ENCODE results near the gene DNAJA2. TPM values are rescaled to one million over a fixed set of nuclear protein-coding genes. Genes with fewer than 3 reads are reported as not detected.

DNAJA2 gene
- total and polyA plus RNA-seq, 2 of the 8 experiments (the other 6 are each of a cell fraction or from before 2014, with no cell fraction given): 9.4 to 93.8 TPM

DNA sequence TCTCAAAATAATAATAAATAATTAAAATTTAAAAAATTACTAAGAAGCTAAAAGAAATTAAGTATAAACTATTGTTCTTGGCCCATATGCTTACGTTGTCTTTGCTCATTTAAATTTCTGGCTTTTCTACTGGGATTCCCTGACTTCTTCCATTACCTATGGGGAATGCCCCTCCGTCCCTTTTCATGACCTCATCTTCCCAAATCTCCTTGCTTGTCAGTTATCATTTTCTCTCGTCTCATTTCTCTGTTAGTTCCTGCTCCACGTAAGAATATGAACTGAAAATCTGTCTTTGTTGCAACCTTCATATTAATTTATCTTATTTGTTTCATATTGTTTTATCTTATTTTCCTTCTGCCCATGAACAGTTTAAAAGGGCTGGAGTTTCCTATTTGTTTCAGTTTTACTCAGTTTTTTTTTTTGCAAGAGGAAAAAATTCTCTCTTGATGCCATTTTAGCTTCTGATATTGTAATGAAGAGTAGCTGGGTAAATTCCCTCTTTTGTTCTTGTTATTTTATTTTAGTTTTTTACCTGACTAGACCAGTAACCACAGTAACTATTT lies 2.5 kb upstream of the DNAJA2 start:
- ChIA-PET CTCF (ENCODE audit: partially characterized antibody) (interaction anchor here (0.9 to 1.0 kb wide), 2 partner anchors 43 to 122 kb away, joined by 3 to 4 read pairs; no protein-coding TSS in a partner anchor), POLR2A (ENCODE audit: partially characterized antibody) (no interaction called here)
- Histone ChIP-seq H2BK120ac (replicated peaks; ENCODE audit: low read depth, low read length) (no peak overlapping the region), H2AFZ (ENCODE audit: low read length) (no peak overlapping the region), H3K36me3 (ENCODE audit: control insufficient read depth in 2 of 4, insufficient read depth in 4 of 4, low read length in 3 of 4) (peaks cover 0 to 14% (median 2%) of the 10 kb centered on the region in 4 experiments; a peak in 2 of 8 replicates), H2BK20ac (ENCODE audit: low read length) (no peak overlapping the region), H3K4ac (replicated peaks; ENCODE audit: insufficient read length, low read depth, low read length) (no peak overlapping the region), H2BK12ac (ENCODE audit: low read depth, low read length) (no peak overlapping the region), H3K23ac (ENCODE audit: insufficient read length) (no peak overlapping the region), H2BK15ac (ENCODE audit: low read length) (no peak overlapping the region), H3K79me1 (ENCODE audit: low read depth, low read length) (peaks cover 4% of the 10 kb centered on the region; the same call in 1 of the 2 replicates), H3K27me3 (replicated peaks in 1 of 4; ENCODE audit: control insufficient read depth in 3 of 4, extremely low read depth in 1 of 4, insufficient read depth in 3 of 4, low read length in 3 of 4) (no peaks in the 10 kb centered on the region), H4K8ac (ENCODE audit: extremely low read depth, insufficient read depth, low read length) (no peak overlapping the region), H3K9me3 (ENCODE audit: insufficient read depth in 2 of 2, low read depth in 1 of 2, low read length in 1 of 2) (no peaks in the 10 kb centered on the region), H3K56ac (replicated peaks; ENCODE audit: insufficient read length, low read depth, low read length) (no peak overlapping the region), H3K27ac (ENCODE audit: low read depth, low read length) (no peak overlapping the region), H3K14ac (ENCODE audit: insufficient read length) (no peak overlapping the region), H3K4me3 (ENCODE audit: extremely low read depth in 1 of 4, insufficient read depth in 2 of 4, low read depth in 3 of 4, low read length in 4 of 4) (no peak overlapping the region), H3K4me2 (ENCODE audit: insufficient read depth in 1 of 2, low read depth in 2 of 2, low read length in 2 of 2) (no peak overlapping the region), H3K23me2 (ENCODE audit: low read depth, low read length) (peaks cover 5% of the 10 kb centered on the region), H3K9ac (replicated peaks in 1 of 4; ENCODE audit: extremely low read depth in 1 of 4, low read depth in 3 of 4, low read length in 3 of 4) (no peak overlapping the region), H2BK5ac (ENCODE audit: low read depth, low read length) (no peak overlapping the region), H3K4me1 (replicated peaks in 1 of 4; ENCODE audit: control insufficient read depth in 3 of 4, insufficient read depth in 4 of 4, low read length in 3 of 4) (peaks cover 2 to 12% (median 5%) of the 10 kb centered on the region in 4 experiments; a peak in 4 of 7 replicates), H4K5ac (ENCODE audit: insufficient read length, low read depth, low read length) (no peak overlapping the region), H4K91ac (replicated peaks; ENCODE audit: insufficient read length, low read length) (no peak overlapping the region), H3K79me2 (ENCODE audit: control insufficient read depth in 1 of 2, insufficient read depth in 2 of 2, low read length in 2 of 2) (peaks cover 6 to 21% of the 10 kb centered on the region in 2 experiments; a peak in 3 of 4 replicates), H2AK5ac (ENCODE audit: low read depth, low read length) (no peak overlapping the region), H4K20me1 (replicated peaks in 1 of 2; ENCODE audit: control insufficient read depth in 1 of 2, insufficient read depth in 2 of 2, low read length in 2 of 2) (no peaks in the 10 kb centered on the region), H3K18ac (ENCODE audit: extremely low read depth, low read length) (no peak overlapping the region)
- FAIRE-seq: no peak
- 89% methylated on average over 4 of the region's 4 CpGs; no CpG with 5 or more reads in 1 of the 2 experiments for WGBS, 2 experiments (ENCODE audit: extremely low coverage in 1 of 2, insufficient coverage in 1 of 2, insufficient read length in 1 of 2, insufficient replicate concordance in 2 of 2, low coverage in 1 of 2, low lambda C conversion rate in 2 of 2, missing lambda C conversion rate in 1 of 2)
- DNase-seq (ENCODE audit: low read depth in 1 of 2, low spot score in 2 of 2): no peak
- TF ChIP-seq EZH2 (IDR thresholded peaks at IDR 0.05; ENCODE audit: low read depth, low read length, severe bottlenecking) (no peak), JUN (IDR thresholded peaks at IDR 0.05; ENCODE audit: low read depth, low read length) (no peak), RXRA (IDR thresholded peaks at IDR 0.05; ENCODE audit: insufficient read depth, low read depth, low read length) (no peak), TEAD4 (IDR thresholded peaks at IDR 0.05; ENCODE audit: low read depth, low read length) (no peak), SRF (IDR thresholded peaks at IDR 0.05; ENCODE audit: low read depth, low read length) (no peak), CEBPB (IDR thresholded peaks at IDR 0.05; ENCODE audit: low read depth, low read length) (no peak), E2F6 (IDR thresholded peaks at IDR 0.05) (no peak)
- TF ChIP-seq, protein P1, sequence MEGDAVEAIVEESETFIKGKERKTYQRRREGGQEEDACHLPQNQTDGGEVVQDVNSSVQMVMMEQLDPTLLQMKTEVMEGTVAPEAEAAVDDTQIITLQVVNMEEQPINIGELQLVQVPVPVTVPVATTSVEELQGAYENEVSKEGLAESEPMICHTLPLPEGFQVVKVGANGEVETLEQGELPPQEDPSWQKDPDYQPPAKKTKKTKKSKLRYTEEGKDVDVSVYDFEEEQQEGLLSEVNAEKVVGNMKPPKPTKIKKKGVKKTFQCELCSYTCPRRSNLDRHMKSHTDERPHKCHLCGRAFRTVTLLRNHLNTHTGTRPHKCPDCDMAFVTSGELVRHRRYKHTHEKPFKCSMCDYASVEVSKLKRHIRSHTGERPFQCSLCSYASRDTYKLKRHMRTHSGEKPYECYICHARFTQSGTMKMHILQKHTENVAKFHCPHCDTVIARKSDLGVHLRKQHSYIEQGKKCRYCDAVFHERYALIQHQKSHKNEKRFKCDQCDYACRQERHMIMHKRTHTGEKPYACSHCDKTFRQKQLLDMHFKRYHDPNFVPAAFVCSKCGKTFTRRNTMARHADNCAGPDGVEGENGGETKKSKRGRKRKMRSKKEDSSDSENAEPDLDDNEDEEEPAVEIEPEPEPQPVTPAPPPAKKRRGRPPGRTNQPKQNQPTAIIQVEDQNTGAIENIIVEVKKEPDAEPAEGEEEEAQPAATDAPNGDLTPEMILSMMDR (IDR thresholded peaks at IDR 0.05; ENCODE audit: control extremely low read depth in 1 of 3, insufficient read depth in 1 of 3, low read depth in 1 of 3, low read length in 3 of 3): no peak

All from H1 (cell line).